Neural cell (in vitro differentiated cells): ENCODE data around the gene HS6ST2. TPM values are rescaled to one million over a fixed set of nuclear protein-coding genes. Genes with fewer than 3 reads are reported as not detected.

Source experiments
- H2AFZ ChIP-seq: fragments of 200-600, 300-800 bp; sonication (generic), shearing (Covaris generic); 2 replicates; pipeline ENCODE4 v1.6.0; 2014; ENCODE audit warnings: low read depth, mild to moderate bottlenecking, antibody characterized with exemption, low read length, moderate library complexity
- H3F3A ChIP-seq: fragments of 200-600 bp; shearing (Covaris generic); 2 replicates; pipeline ENCODE4 v1.6.1; 2016; ENCODE audit warnings: mild to moderate bottlenecking, moderate library complexity, mixed read lengths, antibody characterized with exemption, low read length; ENCODE audit not compliant: insufficient read depth, poor library complexity, severe bottlenecking
- H3K27ac ChIP-seq: fragments of 200-600, 300-800 bp; sonication (generic), shearing (Covaris generic); 2 replicates; pipeline ENCODE4 v1.5.1; 2014; ENCODE audit warnings: mild to moderate bottlenecking, low read length, moderate library complexity
- H3K27me3 ChIP-seq: fragments of 300-800, 200-600 bp; sonication (generic), shearing (Covaris generic); 2 replicates; pipeline ENCODE4 v1.6.0; 2014; ENCODE audit warnings: mild to moderate bottlenecking, low read depth, low read length, moderate library complexity; ENCODE audit not compliant: insufficient read depth
- H3K36me3 ChIP-seq: fragments of 300-800, 200-600 bp; sonication (generic), shearing (Covaris generic); 2 replicates; pipeline ENCODE4 v1.5.1; 2014; ENCODE audit warnings: mild to moderate bottlenecking, antibody characterized with exemption, low read length, moderate library complexity; ENCODE audit not compliant: insufficient read depth
- H3K4me2 ChIP-seq: fragments of 300-800, 200-600 bp; sonication (generic), shearing (Covaris generic); 2 replicates; pipeline ENCODE4 v1.6.0; 2014; ENCODE audit warnings: mild to moderate bottlenecking, low read length
- H3K4me3 ChIP-seq: fragments of 300-800, 200-600 bp; sonication (generic), shearing (Covaris generic); 2 replicates; pipeline ENCODE4 v1.5.1; 2014; ENCODE audit warnings: mild to moderate bottlenecking, low read length, moderate library complexity
- H3K79me2 ChIP-seq: fragments of 200-600 bp; shearing (Covaris generic); replicated peaks from 2 replicates; pipeline ENCODE4 v1.6.0; 2014; ENCODE audit warnings: mild to moderate bottlenecking, low read length, moderate library complexity; ENCODE audit not compliant: insufficient read depth
- H3K9ac ChIP-seq: fragments of 300-800, 200-600 bp; sonication (generic), shearing (Covaris generic); 2 replicates; pipeline ENCODE4 v1.6.1; 2016; ENCODE audit warnings: mild to moderate bottlenecking, low read length, mixed read lengths
- H3K9me2 ChIP-seq: fragments of 200-600 bp; shearing (Covaris generic); 2 replicates; pipeline ENCODE4 v1.6.1; 2016; ENCODE audit warnings: mild to moderate bottlenecking, low read length, mixed read lengths; ENCODE audit not compliant: insufficient read depth
- H3K9me3 ChIP-seq: fragments of 200-600, 300-800 bp; sonication (generic), shearing (Covaris generic); 2 replicates; pipeline ENCODE4 v1.6.1; 2016; ENCODE audit warnings: mild to moderate bottlenecking, mixed run types, low read length, moderate library complexity, mixed read lengths
- H4K20me1 ChIP-seq: fragments of 200-600 bp; shearing (Covaris generic); 2 replicates; pipeline ENCODE4 v1.6.1; 2016; ENCODE audit warnings: mild to moderate bottlenecking, mixed run types; ENCODE audit not compliant: insufficient read depth
- EP300 ChIP-seq: fragments of 450-650 bp; conservative IDR thresholded peaks from 2 replicates; pipeline ENCODE4 v1.6.1; 2014; ENCODE audit warnings: antibody characterized with exemption, mild to moderate bottlenecking, moderate library complexity; ENCODE audit not compliant: poor library complexity, severe bottlenecking
- EZH2 ChIP-seq: fragments of 200-600, 300-800 bp; shearing (Covaris generic), sonication (generic); IDR thresholded peaks from 2 replicates; pipeline ENCODE4 v1.6.1; 2014; ENCODE audit warnings: antibody characterized with exemption, low read length, borderline replicate concordance, mild to moderate bottlenecking; ENCODE audit not compliant: insufficient read depth, poor library complexity, severe bottlenecking
- MXI1 ChIP-seq: fragments of 450-650 bp; conservative IDR thresholded peaks from 2 replicates; pipeline ENCODE4 v1.6.1; 2014; ENCODE audit warnings: antibody characterized with exemption, mild to moderate bottlenecking; ENCODE audit not compliant: poor library complexity, severe bottlenecking
- POLR2AphosphoS5 ChIP-seq: IDR thresholded peaks from 2 replicates; pipeline ENCODE4 v1.6.1; 2012
- RAD21 ChIP-seq: fragments of 450-650 bp; conservative IDR thresholded peaks from 2 replicates; pipeline ENCODE4 v1.6.1; 2014; ENCODE audit warnings: antibody characterized with exemption, mild to moderate bottlenecking, moderate library complexity
- SMC3 ChIP-seq: fragments of 450-650 bp; conservative IDR thresholded peaks from 2 replicates; pipeline ENCODE4 v1.6.1; 2014; ENCODE audit warnings: antibody characterized with exemption, mild to moderate bottlenecking, moderate library complexity; ENCODE audit not compliant: poor library complexity
- TAF1 ChIP-seq: IDR thresholded peaks from 2 replicates; pipeline ENCODE4 v1.6.1; 2012; ENCODE audit warnings: low read depth
- polyA plus RNA-seq: library from polyadenylated mRNA; depleted of rRNA; stranded (reverse); fragments of >200 nt; gene quantifications from 2 replicates; pipeline ENCODE4 v1.2.3, GENCODE V29; 2014
- TF ChIP-seq, protein P1 (sequence below): fragments of 450-650 bp; IDR thresholded peaks from 2 replicates; pipeline ENCODE4 v1.5.1; 2014; ENCODE audit warnings: antibody characterized with exemption, mild to moderate bottlenecking, moderate library complexity; ENCODE audit not compliant: poor library complexity, severe bottlenecking
- TF ChIP-seq, protein P2 (sequence below): IDR thresholded peaks from 2 replicates; pipeline ENCODE4 v1.6.1; 2012; ENCODE audit warnings: borderline replicate concordance

The HS6ST2 gene
- polyA plus RNA-seq, 1 donor from 2014 or later: 43.0 TPM

DNA sequence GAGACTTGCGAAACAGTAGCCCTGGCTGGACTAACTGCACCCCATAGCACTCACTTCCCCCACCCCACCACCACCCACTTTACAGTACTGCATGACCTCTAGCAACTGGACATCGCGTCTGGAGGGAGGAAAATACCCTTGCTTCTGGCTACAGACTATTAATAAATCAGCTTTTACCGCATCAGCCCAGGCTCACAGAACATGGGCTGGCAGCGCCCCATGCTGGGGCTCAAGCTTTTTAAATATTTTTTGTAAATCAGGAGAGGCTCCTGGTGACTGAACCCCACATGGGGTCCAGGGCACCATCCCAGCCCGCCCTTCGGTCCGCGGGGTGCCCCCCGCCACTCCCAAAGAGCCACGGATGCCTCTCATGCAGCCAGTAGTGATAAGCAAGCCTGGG is 2.7 kb downstream of the HS6ST2 start:
- no peak overlapping the region for H3K27ac ChIP-seq
- no peaks in the 10 kb centered on the region for H3K9me3 ChIP-seq
- H3K79me2 ChIP-seq: no peaks in the 10 kb centered on the region
- no peaks in the 10 kb centered on the region for H4K20me1 ChIP-seq
- H3K36me3 ChIP-seq: no peaks in the 10 kb centered on the region
- H3K27me3 ChIP-seq: no peaks in the 10 kb centered on the region
- H3K4me3 ChIP-seq: peak overlapping the region; percentile 84
- H2AFZ ChIP-seq: no peak overlapping the region
- no peaks in the 10 kb centered on the region for H3F3A ChIP-seq
- TF ChIP-seq POLR2AphosphoS5: no peak
- TF ChIP-seq, protein P1, sequence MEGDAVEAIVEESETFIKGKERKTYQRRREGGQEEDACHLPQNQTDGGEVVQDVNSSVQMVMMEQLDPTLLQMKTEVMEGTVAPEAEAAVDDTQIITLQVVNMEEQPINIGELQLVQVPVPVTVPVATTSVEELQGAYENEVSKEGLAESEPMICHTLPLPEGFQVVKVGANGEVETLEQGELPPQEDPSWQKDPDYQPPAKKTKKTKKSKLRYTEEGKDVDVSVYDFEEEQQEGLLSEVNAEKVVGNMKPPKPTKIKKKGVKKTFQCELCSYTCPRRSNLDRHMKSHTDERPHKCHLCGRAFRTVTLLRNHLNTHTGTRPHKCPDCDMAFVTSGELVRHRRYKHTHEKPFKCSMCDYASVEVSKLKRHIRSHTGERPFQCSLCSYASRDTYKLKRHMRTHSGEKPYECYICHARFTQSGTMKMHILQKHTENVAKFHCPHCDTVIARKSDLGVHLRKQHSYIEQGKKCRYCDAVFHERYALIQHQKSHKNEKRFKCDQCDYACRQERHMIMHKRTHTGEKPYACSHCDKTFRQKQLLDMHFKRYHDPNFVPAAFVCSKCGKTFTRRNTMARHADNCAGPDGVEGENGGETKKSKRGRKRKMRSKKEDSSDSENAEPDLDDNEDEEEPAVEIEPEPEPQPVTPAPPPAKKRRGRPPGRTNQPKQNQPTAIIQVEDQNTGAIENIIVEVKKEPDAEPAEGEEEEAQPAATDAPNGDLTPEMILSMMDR: peak; percentile 26
- TF ChIP-seq SMC3: peak; percentile 29
- no peak for TF ChIP-seq EP300
- TF ChIP-seq TAF1: no peak
- peak overlapping the region; percentile 73 for H3K9ac ChIP-seq
- H3K9me2 ChIP-seq: no peaks in the 10 kb centered on the region
- H3K4me2 ChIP-seq: peak overlapping the region; percentile 80

DNA sequence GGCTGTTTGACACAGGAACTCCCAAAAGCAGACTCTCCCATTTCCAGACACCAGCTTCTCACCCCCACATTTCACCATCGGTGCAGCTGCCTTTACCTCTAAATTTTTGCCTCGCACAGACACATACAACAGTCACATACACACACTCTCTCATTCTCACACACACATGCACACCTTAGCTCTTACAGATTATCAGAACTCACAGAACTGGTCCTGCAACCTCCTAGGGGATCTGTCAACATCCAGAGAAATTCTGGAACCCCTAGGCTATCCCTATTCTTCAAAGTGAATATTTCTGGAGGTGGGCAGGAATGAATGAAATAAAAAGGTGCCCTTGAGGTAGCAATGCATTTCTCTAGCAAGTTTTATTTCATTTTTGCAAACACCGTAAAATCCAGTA is 4.1 kb downstream of the HS6ST2 start:
- TF ChIP-seq, protein P2, sequence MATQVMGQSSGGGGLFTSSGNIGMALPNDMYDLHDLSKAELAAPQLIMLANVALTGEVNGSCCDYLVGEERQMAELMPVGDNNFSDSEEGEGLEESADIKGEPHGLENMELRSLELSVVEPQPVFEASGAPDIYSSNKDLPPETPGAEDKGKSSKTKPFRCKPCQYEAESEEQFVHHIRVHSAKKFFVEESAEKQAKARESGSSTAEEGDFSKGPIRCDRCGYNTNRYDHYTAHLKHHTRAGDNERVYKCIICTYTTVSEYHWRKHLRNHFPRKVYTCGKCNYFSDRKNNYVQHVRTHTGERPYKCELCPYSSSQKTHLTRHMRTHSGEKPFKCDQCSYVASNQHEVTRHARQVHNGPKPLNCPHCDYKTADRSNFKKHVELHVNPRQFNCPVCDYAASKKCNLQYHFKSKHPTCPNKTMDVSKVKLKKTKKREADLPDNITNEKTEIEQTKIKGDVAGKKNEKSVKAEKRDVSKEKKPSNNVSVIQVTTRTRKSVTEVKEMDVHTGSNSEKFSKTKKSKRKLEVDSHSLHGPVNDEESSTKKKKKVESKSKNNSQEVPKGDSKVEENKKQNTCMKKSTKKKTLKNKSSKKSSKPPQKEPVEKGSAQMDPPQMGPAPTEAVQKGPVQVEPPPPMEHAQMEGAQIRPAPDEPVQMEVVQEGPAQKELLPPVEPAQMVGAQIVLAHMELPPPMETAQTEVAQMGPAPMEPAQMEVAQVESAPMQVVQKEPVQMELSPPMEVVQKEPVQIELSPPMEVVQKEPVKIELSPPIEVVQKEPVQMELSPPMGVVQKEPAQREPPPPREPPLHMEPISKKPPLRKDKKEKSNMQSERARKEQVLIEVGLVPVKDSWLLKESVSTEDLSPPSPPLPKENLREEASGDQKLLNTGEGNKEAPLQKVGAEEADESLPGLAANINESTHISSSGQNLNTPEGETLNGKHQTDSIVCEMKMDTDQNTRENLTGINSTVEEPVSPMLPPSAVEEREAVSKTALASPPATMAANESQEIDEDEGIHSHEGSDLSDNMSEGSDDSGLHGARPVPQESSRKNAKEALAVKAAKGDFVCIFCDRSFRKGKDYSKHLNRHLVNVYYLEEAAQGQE: no peak
- TF ChIP-seq EP300 (no peak), SMC3 (no peak), EZH2 (no peak), TAF1 (no peak), RAD21 (no peak), POLR2AphosphoS5 (no peak), MXI1 (no peak)
- TF ChIP-seq, protein P1: no peak
- no peaks in the 10 kb centered on the region for H3K9me3 ChIP-seq
- no peak overlapping the region for H3K4me2 ChIP-seq
- H3K27me3 ChIP-seq: no peaks in the 10 kb centered on the region
- no peaks in the 10 kb centered on the region for H3K79me2 ChIP-seq
- H4K20me1 ChIP-seq: no peaks in the 10 kb centered on the region
- no peaks in the 10 kb centered on the region for H3K36me3 ChIP-seq
- H2AFZ ChIP-seq: no peak overlapping the region
- H3K9ac ChIP-seq: no peak overlapping the region
- H3K27ac ChIP-seq: no peak overlapping the region
- no peaks in the 10 kb centered on the region for H3F3A ChIP-seq
- no peak overlapping the region for H3K4me3 ChIP-seq
- no peaks in the 10 kb centered on the region for H3K9me2 ChIP-seq
